Measurements from ENCODE around the gene CRISPLD2.
"Not testable (repeated sequence)": the region's sequence is repeated elsewhere in the genome, so short reads cannot be mapped to it uniquely, and the experiment has no call there.

The CRISPLD2 gene

DNA sequence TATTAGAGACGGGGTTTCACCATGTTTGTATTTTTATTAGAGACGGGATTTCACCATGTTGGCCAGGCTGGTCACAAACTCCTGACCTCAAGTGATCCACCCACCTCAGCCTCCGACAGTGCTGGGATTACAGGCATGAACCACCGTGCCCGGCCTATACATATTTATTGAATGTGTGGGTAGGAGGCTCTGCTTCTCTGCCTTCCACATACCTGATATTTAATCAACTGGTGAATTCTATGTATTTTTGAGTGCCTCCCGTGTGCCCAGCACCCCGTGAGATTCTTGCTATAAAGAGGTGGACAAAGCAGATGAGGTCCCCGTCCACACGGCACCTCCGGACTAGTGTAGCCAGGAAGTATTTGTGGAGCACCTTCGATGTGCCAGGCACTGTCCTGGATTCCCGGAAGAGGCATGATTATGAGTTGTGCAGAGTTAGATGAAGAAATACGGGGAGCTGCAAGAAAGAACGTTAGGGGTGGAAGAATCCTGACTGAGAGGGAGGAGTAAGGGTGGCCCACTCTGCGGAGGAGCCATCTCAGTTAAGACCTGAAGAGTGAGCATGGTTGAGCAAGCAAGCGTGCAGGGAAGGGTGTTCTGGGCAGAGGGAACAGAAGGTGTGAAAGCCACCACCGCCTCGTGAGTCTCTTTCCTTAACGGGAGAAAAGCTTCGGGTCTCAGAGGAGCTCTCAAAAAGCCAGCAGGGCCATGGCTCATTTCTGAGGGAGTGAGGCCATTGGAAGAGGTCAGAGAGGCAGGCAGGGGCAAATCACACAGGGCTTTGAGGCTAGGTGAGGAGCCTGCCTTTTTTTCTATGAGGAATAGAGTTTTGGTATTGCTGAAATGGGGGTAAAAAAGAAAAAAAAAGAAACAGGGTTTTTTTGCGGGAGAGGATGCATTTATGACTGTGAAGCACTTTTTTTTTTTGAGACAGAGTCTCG lies 21.2 kb downstream of the CRISPLD2 start:
- no peak for DNase-seq (ENCODE audit: low spot score)

DNA sequence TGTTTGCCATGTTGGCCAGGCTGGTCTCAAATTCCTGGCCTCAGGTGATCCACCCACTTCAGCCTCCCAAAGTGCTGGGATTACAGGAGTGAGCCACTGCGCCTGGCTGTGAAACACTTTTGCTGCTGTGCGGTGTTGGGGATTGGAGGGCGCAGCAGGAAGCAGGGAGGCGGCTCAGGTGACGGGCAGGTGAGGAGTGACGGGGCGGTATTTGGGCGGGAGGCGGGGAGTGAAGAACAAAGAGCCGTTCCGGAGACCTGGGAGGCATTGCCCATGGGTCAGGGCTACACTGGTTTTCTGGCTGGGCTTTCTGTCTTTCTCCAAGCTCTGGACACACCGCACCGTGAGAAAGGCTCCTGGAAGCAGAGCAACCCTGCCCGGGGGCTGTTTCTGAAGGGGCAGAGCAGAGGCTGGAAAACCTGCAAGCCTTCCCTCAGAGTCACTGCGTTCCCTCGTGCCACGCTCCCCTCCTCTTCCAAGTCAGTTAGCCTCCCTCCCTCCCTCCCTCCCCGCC lies 22.1 kb downstream of the CRISPLD2 start:
- DNase-seq (ENCODE audit: low spot score) = no peak

DNA sequence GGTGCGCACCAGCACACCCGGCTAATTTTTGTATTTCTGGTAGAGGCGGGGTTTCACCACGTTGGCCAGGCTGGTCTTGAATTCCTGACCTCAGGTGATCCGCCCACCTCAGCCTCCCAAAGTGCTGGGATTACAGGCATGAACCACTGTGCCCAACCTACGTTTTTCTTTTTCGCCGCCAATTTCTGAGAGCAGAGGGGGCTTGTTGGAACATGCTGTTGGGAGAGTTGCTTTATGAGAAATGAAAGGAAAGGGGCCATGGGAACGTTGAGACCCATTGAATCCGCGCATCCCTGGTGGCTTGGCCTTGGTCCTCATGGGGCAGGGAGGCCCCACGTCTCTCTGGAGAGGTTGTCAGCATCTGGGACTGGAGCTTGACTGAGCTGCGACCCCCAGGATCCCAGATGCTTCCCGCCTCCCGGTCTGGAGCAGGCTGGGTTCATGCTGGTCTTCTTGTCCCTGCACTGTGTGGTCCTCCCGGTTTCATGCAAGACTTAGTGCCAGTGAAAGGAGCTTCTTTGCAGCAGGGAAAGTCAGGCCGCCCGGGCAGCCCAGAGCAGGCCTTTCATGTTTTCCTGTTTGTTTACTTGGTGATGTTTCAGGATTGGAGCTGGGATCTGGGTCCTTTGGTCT lies 22.8 kb downstream of the CRISPLD2 start:
- no peak for DNase-seq (ENCODE audit: low spot score)

DNA sequence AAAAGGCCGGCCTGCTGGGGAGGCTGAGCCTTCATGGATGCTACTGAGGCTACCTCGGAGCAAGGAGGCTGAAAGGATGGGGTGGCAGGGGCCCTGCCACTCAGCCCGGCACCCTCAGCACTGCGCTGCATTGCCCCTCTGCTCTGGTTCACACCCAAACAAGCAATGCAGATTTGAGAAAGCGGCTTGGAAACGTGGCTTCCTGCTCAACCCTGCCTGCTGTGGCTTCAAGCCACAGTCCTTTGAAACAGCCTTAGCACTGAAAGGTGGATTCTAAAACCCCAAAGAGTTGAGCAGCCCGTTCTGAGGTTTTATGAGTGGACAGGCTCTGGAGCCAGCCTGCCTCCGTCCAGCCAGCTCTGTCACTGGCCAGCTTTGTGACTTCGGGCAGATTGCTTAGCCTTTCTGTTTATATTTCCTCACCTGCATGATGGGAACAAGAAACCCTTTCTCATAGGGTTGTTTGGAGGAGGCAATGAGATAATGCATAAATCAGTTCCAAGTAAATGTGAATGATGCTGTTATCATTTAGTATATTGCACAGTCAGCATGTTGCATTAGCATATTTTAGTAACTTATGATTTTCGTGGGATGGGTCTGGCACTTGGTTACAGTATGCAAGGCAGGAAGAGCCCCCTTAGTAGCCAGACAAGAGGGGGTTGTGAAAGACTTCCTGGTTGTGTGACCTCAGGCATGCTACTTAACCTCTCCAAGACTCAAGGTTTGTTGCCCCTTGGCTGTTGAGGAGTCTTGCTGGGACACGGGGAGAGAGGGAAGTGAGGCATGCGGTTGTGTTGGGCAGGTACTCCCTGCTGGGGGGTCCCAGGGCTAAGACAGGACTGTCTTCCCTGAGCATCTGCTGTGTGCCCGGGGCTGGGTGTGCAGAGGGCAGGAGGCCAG lies 23.6 kb downstream of the CRISPLD2 start:
- no peak for DNase-seq (ENCODE audit: low spot score)

- no peak for DNase-seq (ENCODE audit: low spot score)
Measured at GRCh38 chr16:84844049-84844350, 24.2 kb downstream of the CRISPLD2 start.

DNA sequence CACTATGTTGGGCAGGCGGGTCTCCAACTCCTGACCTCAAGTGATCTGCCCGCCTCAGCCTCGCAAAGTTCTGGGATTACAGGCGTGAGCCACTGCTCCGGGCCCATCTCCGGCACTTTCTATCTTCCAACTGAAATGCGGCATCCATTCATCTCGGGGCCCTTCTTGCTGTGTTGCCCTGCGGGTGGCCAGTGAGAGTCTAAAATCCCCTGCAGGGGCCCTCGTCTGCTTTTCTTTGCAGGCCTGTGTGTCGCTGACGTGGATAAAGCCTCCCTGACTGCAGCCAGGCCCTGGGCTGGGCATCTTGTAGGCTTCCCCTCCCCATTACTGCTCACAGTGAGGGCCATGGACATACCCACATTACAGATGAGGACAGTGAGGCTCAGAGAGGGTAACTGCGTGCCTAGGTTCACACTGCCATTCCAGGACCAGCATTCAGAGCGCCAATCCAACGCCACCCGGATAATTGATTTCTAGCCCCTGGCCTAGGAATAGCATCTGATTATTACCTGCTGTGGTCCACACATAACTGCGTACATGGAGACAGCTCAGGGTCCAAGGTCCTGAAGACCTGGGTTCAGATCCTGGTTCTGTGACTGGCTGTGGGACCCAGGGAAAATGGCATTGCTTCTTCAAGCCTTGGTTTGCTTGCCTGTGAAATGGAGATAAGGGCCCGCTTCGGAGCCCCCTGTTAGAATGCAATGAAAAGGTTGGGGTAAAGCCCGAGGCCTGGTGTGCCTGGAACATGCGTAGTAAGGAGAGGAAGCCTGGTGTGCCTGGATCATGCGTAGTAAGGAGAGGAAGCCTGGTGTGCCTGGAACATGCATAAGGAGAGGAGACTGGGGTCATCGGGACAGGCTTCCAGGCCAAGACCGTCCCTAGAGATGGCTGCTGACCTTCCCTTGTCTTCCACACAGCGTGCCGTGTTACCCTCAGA lies 25.0 kb downstream of the CRISPLD2 start:
- no peak for DNase-seq (ENCODE audit: low spot score)

DNA sequence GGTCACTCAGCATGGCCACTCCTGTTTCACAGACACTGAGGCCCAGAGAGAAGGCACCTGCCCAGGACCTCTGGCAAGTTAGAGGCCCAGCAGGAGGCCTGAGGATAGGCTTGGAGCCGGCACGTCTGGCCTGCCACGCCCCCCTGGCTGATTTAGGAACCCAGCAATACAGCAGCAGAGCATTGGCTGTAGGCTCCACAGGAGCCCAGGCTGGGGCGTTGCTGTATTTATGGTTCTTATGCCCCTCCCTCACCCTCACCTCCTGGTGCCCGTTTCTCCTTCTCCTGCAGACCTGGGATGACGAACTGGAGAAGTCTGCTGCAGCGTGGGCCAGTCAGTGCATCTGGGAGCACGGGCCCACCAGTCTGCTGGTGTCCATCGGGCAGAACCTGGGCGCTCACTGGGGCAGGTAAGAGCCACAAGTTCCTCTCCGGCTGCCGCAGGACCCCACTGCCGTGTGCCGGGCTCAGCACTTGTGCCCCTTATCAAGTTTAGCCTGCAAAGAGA lies 25.8 kb downstream of the CRISPLD2 start:
- no peak for DNase-seq (ENCODE audit: low spot score)

DNA sequence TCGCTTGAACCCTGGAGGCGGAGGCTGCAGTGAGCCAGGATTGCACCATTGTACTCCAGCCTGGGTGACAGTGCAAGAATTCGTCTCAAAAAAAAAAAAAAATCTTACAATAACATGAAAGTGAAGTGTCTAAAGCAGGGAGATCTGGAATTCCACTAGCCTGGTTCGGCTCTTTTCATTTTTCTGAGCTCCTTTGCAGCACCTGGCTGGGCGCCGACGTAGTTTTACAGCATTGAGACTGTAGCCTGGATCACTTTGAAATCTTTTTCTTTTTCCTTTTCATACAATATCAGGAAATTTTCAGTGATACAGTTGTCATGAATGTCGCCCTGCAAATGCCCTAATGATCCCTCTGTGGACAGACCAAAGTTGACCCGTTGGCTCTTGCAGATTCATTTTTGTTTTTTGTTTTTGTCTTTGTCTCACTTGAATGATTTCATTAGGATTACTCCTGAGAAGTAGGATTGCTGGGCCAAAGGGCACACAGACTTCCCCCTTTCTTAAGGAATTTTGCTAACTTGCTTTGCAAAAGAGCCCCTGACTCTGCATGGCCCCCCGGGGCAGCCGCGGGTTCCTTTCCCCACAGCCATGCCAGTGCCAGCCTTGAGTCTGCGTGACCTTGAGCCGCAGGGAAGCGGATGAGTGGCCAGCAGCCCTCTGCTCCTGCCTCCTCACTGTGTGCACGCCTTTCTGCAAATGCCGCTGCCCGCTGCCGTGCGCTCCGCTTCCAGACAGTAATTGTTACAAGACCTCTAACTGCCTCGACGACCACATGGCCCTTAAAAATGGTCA lies 28.0 kb downstream of the CRISPLD2 start:
- DNase-seq (ENCODE audit: low spot score) = no peak

- no peak for DNase-seq (ENCODE audit: low spot score)
Measured at GRCh38 chr16:84848986-84849634, 29.3 kb downstream of the CRISPLD2 start.

GRCh38 chr16:84849751-84850150 lies 30.0 kb downstream of the CRISPLD2 start:
- no peak for DNase-seq (ENCODE audit: low spot score)

DNA sequence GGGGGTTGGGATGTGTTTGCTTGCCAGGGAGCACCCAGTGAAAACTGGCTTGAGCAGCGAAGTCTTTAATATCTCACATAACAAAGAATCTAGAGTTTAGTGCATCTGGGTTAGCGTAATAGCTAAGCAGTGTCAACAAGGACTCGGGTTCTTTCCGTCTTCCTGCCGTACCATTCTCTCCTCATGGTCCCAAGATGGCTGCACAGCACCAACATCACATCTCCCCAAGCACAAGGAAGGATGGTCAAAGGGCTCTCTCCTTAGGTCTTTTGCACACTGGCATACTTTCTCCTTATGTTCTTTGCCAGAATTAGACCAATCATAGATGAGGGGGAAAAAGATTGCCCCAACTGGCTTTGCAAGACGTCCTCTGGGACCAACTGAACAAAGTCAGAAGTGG lies 30.9 kb downstream of the CRISPLD2 start:
- no peak for DNase-seq (ENCODE audit: low spot score)

- no peak for DNase-seq (ENCODE audit: low spot score)
Measured at GRCh38 chr16:84851192-84852127, 31.7 kb downstream of the CRISPLD2 start.

GRCh38 chr16:84853534-84853933 lies 33.7 kb downstream of the CRISPLD2 start:
- DNase-seq (ENCODE audit: low spot score) = no peak

- DNase-seq (ENCODE audit: low spot score) = no peak
Measured at GRCh38 chr16:84854759-84855158, 35.0 kb downstream of the CRISPLD2 start.

- DNase-seq (ENCODE audit: low spot score) = not testable (repeated sequence)
Measured at GRCh38 chr16:84855435-84856202, 35.8 kb downstream of the CRISPLD2 start.

DNA sequence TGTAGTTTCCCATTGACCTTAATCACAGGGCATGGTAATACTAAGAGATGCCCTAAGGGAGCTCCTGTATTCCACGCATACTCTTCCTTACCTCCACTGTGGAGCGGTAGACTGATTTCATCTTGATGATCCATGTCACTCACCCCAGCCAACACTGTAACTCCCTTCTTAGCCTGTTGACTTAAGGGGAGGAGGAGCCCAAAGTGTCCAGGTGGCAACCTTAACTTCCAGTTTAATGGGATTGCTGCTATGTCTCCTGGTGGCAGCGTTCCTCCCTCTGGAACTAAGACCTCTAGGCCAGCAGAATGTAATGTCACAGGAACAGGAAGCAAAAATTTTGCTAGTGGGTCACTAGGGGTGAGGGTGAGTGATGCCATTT lies 36.4 kb downstream of the CRISPLD2 start:
- not testable (repeated sequence) for DNase-seq (ENCODE audit: low spot score)

GRCh38 chr16:84856811-84857210 lies 37.0 kb downstream of the CRISPLD2 start:
- not testable (repeated sequence) for DNase-seq (ENCODE audit: low spot score)

DNA sequence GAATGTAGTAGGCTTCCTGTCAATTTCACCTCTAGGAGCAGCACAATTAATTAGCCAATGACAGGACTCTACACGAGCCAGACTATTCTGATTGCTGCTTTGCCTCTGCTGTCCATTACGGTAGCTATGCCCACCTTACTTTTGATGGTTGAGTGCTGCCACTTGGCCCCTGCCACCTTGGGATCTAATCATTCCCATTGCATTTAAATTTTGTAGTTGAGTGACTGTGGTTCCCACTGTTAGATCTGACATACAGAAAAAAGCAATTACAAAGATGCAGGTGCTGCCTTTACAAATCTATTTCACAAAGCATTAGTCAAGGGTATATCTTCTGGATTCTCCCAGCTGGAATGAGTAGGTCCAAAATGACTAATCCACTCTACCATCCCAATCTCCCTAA lies 39.9 kb downstream of the CRISPLD2 start:
- no peak for DNase-seq (ENCODE audit: low spot score)
